Brain microvascular endothelial cell (primary cell): ENCODE results near the gene RHOA.
"Not testable (repeated sequence)": the region's sequence is repeated elsewhere in the genome, so short reads cannot be mapped to it uniquely, and the experiment has no call there.

Experiments used
- DNase-seq: peaks from one replicate; pipeline ENCODE4 v3.0.0-alpha.2; 2020
- H3K27ac ChIP-seq: fragments of 250-450 bp; sonication (Bioruptor Pico); 2 replicates; pipeline ENCODE4 v1.5.1; 2020; ENCODE audit warnings: mild to moderate bottlenecking, moderate library complexity
- H3K27me3 ChIP-seq: fragments of 250-450 bp; sonication (Bioruptor Pico); replicated peaks from 2 replicates; pipeline ENCODE4 v1.5.1; 2020; ENCODE audit warnings: mild to moderate bottlenecking
- H3K36me3 ChIP-seq: fragments of 250-450 bp; sonication (Bioruptor Pico); replicated peaks from 2 replicates; pipeline ENCODE4 v1.5.1; 2020; ENCODE audit warnings: mild to moderate bottlenecking
- H3K4me3 ChIP-seq: 2 replicates; pipeline ENCODE4 v1.5.1; 2011; ENCODE audit warnings: low read depth, mild to moderate bottlenecking, control low read depth, low read length, moderate library complexity
- CTCF ChIP-seq: IDR thresholded peaks from 2 replicates; pipeline ENCODE4 v1.5.1; 2011; ENCODE audit warnings: low read depth, mild to moderate bottlenecking, moderate library complexity, low read length, control low read depth, inconsistent platforms; ENCODE audit errors: missing control alignments
- in situ Hi-C: cut with HindIII; loops from 2 replicates; pipeline ENCODE4 v1.10.0; 2017; ENCODE audit warnings: low sequenced_read_pairs, low pct_ligation_motif_present

The RHOA gene

GRCh38 chr3:49339581-49339940 lies 72.2 kb downstream of the RHOA start:
- peaks cover 9% of the 10 kb centered on the region for H3K36me3 ChIP-seq
- H3K27ac ChIP-seq: peak overlapping the region; percentile 55
- in situ Hi-C loops: no loop called here
- no peak for DNase-seq
- peak overlapping the region; percentile 81 for H3K4me3 ChIP-seq
- no peaks in the 10 kb centered on the region for H3K27me3 ChIP-seq
- no peak for TF ChIP-seq CTCF

- in situ Hi-C loops: no loop called here
- peaks cover 46% of the 10 kb centered on the region for H3K36me3 ChIP-seq
- H3K27ac ChIP-seq: no peak overlapping the region
- TF ChIP-seq CTCF: no peak
- H3K27me3 ChIP-seq: no peaks in the 10 kb centered on the region
- DNase-seq: no peak
- H3K4me3 ChIP-seq: no peak overlapping the region
These were observed 77.7 kb downstream of the RHOA start for GRCh38 chr3:49333916-49334633.

- Histone ChIP-seq H3K27ac (no peak overlapping the region), H3K27me3 (no peaks in the 10 kb centered on the region), H3K36me3 (peaks cover 53% of the 10 kb centered on the region), H3K4me3 (no peak overlapping the region)
- in situ Hi-C loops: no loop called here
- no peak for DNase-seq
- no peak for TF ChIP-seq CTCF
These were observed 78.7 kb downstream of the RHOA start for GRCh38 chr3:49333091-49333490.

GRCh38 chr3:49329186-49329585 lies 82.6 kb downstream of the RHOA start:
- no peak for TF ChIP-seq CTCF

GRCh38 chr3:49328350-49328749 lies 83.4 kb downstream of the RHOA start:
- DNase-seq, H3K4me3 ChIP-seq, H3K27ac ChIP-seq, in situ Hi-C loops, H3K27me3 ChIP-seq: not testable (repeated sequence)
- H3K36me3 ChIP-seq: peaks cover 70% of the 10 kb centered on the region

More at GRCh38 chr3:49329186-49329585, 82.6 kb downstream of the RHOA start:
- no peak for DNase-seq
- H3K36me3 ChIP-seq: peaks cover 68% of the 10 kb centered on the region
- H3K4me3 ChIP-seq: no peak overlapping the region
- no peaks in the 10 kb centered on the region for H3K27me3 ChIP-seq
- in situ Hi-C loops: no loop called here
- H3K27ac ChIP-seq: no peak overlapping the region

- H3K4me3 ChIP-seq: no peak overlapping the region
- peaks cover 72% of the 10 kb centered on the region for H3K36me3 ChIP-seq
- in situ Hi-C loops: no loop called here
- no peak overlapping the region for H3K27ac ChIP-seq
- peak; percentile 47 for TF ChIP-seq CTCF
- no peak for DNase-seq
- no peaks in the 10 kb centered on the region for H3K27me3 ChIP-seq
These were observed 84.3 kb downstream of the RHOA start for GRCh38 chr3:49327485-49327884.
